CD4-positive, alpha-beta T cell (primary cell): ENCODE results near the gene RBM19. TPM values are rescaled to one million over a fixed set of nuclear protein-coding genes. Genes with fewer than 3 reads are reported as not detected.
"Not testable (repeated sequence)": the region's sequence is repeated elsewhere in the genome, so short reads cannot be mapped to it uniquely, and the experiment has no call there.

Experiments
- ATAC-seq: fragments of 200-7000 bp; cut with Tn5 transposase; one replicate; pipeline ENCODE4 v1.10.0; 2022; ENCODE audit warnings: mild to moderate bottlenecking; ENCODE audit not compliant: poor library complexity
- CTCF ChIA-PET: fragments of 350-600 bp; sonication (Branson Sonifier 250); formaldehyde crosslinking; loops from one replicate; lab custom pipeline; 2021; ENCODE audit warnings: antibody characterized with exemption, inconsistent platforms; lab: Charles Lee
- POLR2A ChIA-PET: fragments of 350-600 bp; sonication (Branson Sonifier 250); formaldehyde crosslinking; loops from one replicate; lab custom pipeline; 2021; ENCODE audit warnings: antibody characterized with exemption, inconsistent platforms; lab: Charles Lee
- DNase-seq, 14 experiments: peaks; one replicate each; pipeline ENCODE4 v3.0.0-alpha.2; 2013 to 2020; ENCODE audit warnings: mixed read lengths in 2 of 14
- H3K27ac ChIP-seq, 2 donors: one replicate each; pipeline versions ENCODE4 v1.5.1 to v1.7.0; 2013; ENCODE audit warnings: low read length in 2 of 2, low read depth in 1 of 2, mild to moderate bottlenecking in 1 of 2
- H3K27me3 ChIP-seq, 2 experiments: 1 replicate in 1 of 2; 2 replicates in 1 of 2; pipeline versions ENCODE4 v1.6.1 to v1.7.0; 2013; ENCODE audit warnings: low read length in 2 of 2, control low read depth in 1 of 2, mild to moderate bottlenecking in 1 of 2, moderate library complexity in 1 of 2; ENCODE audit not compliant: insufficient read depth in 2 of 2, control insufficient read depth in 1 of 2
- H3K36me3 ChIP-seq: one replicate; pipeline ENCODE4 v1.6.1; 2013; ENCODE audit warnings: low read length, control low read depth; ENCODE audit not compliant: insufficient read depth
- H3K4me1 ChIP-seq: one replicate; pipeline ENCODE4 v1.6.1; 2013; ENCODE audit warnings: low read length, control low read depth; ENCODE audit not compliant: insufficient read depth
- H3K4me3 ChIP-seq: one replicate; pipeline ENCODE4 v1.5.1; 2013; ENCODE audit warnings: mild to moderate bottlenecking, low read length, moderate library complexity
- H3K9me3 ChIP-seq, 2 experiments: 1 replicate in 1 of 2; 2 replicates in 1 of 2; pipeline versions ENCODE4 v1.6.1 to v1.7.0; 2013; ENCODE audit warnings: low read length in 2 of 2, mild to moderate bottlenecking in 2 of 2, control low read depth in 1 of 2, moderate library complexity in 1 of 2; ENCODE audit not compliant: control insufficient read depth in 1 of 2, insufficient read depth in 1 of 2
- H3K27ac Mint-ChIP-seq: one replicate; pipeline ENCODE4 v1.8.0; 2020; ENCODE audit warnings: mixed read lengths
- H3K27me3 Mint-ChIP-seq: one replicate; pipeline ENCODE4 v1.8.0; 2021; ENCODE audit warnings: mixed read lengths
- H3K36me3 Mint-ChIP-seq: one replicate; pipeline ENCODE4 v1.8.0; 2021; ENCODE audit warnings: low read depth, mixed read lengths
- H3K4me1 Mint-ChIP-seq: one replicate; pipeline ENCODE4 v1.8.0; 2021; ENCODE audit warnings: low read depth, mixed read lengths
- H3K4me3 Mint-ChIP-seq: one replicate; pipeline ENCODE4 v1.8.0; 2020; ENCODE audit warnings: mild to moderate bottlenecking, mixed read lengths
- H3K9me3 Mint-ChIP-seq: one replicate; pipeline ENCODE4 v1.8.0; 2020; ENCODE audit warnings: mixed read lengths
- intact Hi-C, 2 experiments: fragments of 100-400 bp; cut with DNase I in 1 of 2; cut with micrococcal nuclease in 1 of 2; formaldehyde crosslinking; loops; one replicate each; pipeline versions ENCODE4 v1.15.1 to v1.9.0; 2023 to 2025; cut with DNase I, micrococcal nuclease
- total RNA-seq, 174 experiments: library from RNA in 2 of 174; stranded (reverse) in 2 of 174; gene quantifications; one replicate each; pipeline ENCODE4 v1.2.3 and lab custom pipeline; 2021 to 2026
- TF ChIP-seq, protein P1 (sequence below): fragments of 200-600 bp; IDR thresholded peaks from one replicate; pipeline ENCODE4 v1.8.0; 2022; ENCODE audit warnings: antibody characterized with exemption, mild to moderate bottlenecking

Gene RBM19
- total RNA-seq, 2 experiments from 2014 or later: 57.1 to 58.5 TPM

- ATAC-seq: no peak
- Histone ChIP-seq H3K27ac (no peak overlapping the region), H3K9me3 (no peaks in the 10 kb centered on the region), H3K27me3 (no peaks in the 10 kb centered on the region), H3K36me3 (peaks cover 64% of the 10 kb centered on the region), H3K4me1 (no peaks in the 10 kb centered on the region), H3K4me3 (no peak overlapping the region)
- Mint-ChIP-seq H3K27me3 (no peaks in the 10 kb centered on the region), H3K4me3 (no peak overlapping the region), H3K36me3 (peaks cover 73% of the 10 kb centered on the region), H3K9me3 (no peaks in the 10 kb centered on the region), H3K27ac (no peak overlapping the region), H3K4me1 (no peaks in the 10 kb centered on the region)
- DNase-seq: no peak
- intact Hi-C loops: no loop called here
- TF ChIP-seq, protein P1, sequence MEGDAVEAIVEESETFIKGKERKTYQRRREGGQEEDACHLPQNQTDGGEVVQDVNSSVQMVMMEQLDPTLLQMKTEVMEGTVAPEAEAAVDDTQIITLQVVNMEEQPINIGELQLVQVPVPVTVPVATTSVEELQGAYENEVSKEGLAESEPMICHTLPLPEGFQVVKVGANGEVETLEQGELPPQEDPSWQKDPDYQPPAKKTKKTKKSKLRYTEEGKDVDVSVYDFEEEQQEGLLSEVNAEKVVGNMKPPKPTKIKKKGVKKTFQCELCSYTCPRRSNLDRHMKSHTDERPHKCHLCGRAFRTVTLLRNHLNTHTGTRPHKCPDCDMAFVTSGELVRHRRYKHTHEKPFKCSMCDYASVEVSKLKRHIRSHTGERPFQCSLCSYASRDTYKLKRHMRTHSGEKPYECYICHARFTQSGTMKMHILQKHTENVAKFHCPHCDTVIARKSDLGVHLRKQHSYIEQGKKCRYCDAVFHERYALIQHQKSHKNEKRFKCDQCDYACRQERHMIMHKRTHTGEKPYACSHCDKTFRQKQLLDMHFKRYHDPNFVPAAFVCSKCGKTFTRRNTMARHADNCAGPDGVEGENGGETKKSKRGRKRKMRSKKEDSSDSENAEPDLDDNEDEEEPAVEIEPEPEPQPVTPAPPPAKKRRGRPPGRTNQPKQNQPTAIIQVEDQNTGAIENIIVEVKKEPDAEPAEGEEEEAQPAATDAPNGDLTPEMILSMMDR: no peak
- POLR2A ChIA-PET: no interaction called here
- CTCF ChIA-PET: no interaction called here
These were observed 62.7 kb downstream of the RBM19 start for GRCh38 chr12:113903381-113903863.

DNA sequence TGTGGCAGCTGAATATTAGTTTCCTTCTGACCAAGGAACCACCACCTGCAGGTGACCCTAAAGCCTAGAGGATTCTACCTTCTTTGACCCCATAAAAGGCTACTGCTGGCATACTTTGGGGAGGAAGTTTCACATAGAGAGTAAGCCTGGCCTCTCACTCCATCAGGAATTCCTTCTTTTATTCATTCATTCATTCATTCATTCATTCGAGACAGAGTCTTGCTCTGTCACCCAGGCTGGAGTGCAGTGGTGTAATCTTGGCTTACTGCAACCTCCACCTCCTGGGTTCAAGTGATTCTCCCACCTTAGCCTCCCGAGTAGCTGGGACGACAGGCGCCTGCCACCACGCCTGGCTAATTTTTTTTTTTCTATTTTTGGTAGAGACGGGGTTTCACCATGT lies 64.8 kb downstream of the RBM19 start:
- H3K4me1 ChIP-seq, H3K9me3 Mint-ChIP-seq, CTCF ChIA-PET, H3K27me3 Mint-ChIP-seq, DNase-seq, POLR2A ChIA-PET, H3K27ac ChIP-seq, H3K27me3 ChIP-seq, H3K4me3 ChIP-seq, intact Hi-C loops, H3K4me1 Mint-ChIP-seq, ATAC-seq, H3K4me3 Mint-ChIP-seq, H3K27ac Mint-ChIP-seq, H3K9me3 ChIP-seq: not testable (repeated sequence)
- peaks cover 77% of the 10 kb centered on the region for H3K36me3 Mint-ChIP-seq
- H3K36me3 ChIP-seq: peaks cover 49% of the 10 kb centered on the region

GRCh38 chr12:113900716-113901115 lies 65.4 kb downstream of the RBM19 start:
- peaks cover 77% of the 10 kb centered on the region for H3K36me3 Mint-ChIP-seq
- H3K4me1 Mint-ChIP-seq: no peaks in the 10 kb centered on the region
- Histone ChIP-seq H3K27ac (no peak overlapping the region), H3K9me3 (no peaks in the 10 kb centered on the region), H3K4me1 (no peaks in the 10 kb centered on the region), H3K4me3 (no peak overlapping the region), H3K27me3 (no peaks in the 10 kb centered on the region), H3K36me3 (peaks cover 49% of the 10 kb centered on the region)
- TF ChIP-seq, protein P1: no peak
- no peak overlapping the region for H3K27ac Mint-ChIP-seq
- POLR2A ChIA-PET: no interaction called here
- H3K27me3 Mint-ChIP-seq: no peaks in the 10 kb centered on the region
- CTCF ChIA-PET: no interaction called here
- ATAC-seq (no peak), DNase-seq (no peak)
- H3K4me3 Mint-ChIP-seq: no peak overlapping the region
- intact Hi-C loops: no loop called here
- no peaks in the 10 kb centered on the region for H3K9me3 Mint-ChIP-seq
